Astrocyte (in vitro differentiated cells and primary cell): ENCODE measurements around the gene SLC8A3. TPM values are rescaled to one million over a fixed set of nuclear protein-coding genes. Genes with fewer than 3 reads are reported as not detected.

Experiments
- DNase-seq: peaks from one replicate; pipeline ENCODE4 v3.0.0-alpha.2; 2010; ENCODE audit warnings: low read depth
- FAIRE-seq: peaks from 2 replicates; lab custom pipeline; 2011; peaks lifted over from hg19 to GRCh38; lab: Jason Lieb, UNC
- H2AFZ ChIP-seq: 2 replicates; pipeline ENCODE4 v1.6.0; 2012; ENCODE audit warnings: low read depth, low read length, inconsistent platforms
- H3K27ac ChIP-seq: 2 replicates; pipeline ENCODE4 v1.5.1; 2011; ENCODE audit warnings: low read depth, low read length, inconsistent platforms
- H3K27me3 ChIP-seq: 2 replicates; pipeline ENCODE4 v1.6.0; 2011; ENCODE audit warnings: low read length, inconsistent platforms; ENCODE audit not compliant: insufficient read depth
- H3K36me3 ChIP-seq: 2 replicates; pipeline ENCODE4 v1.5.1; 2011; ENCODE audit warnings: low read length, inconsistent platforms; ENCODE audit not compliant: insufficient read depth
- H3K4me1 ChIP-seq: 2 replicates; pipeline ENCODE4 v1.5.1; 2011; ENCODE audit warnings: low read length, inconsistent platforms; ENCODE audit not compliant: insufficient read depth
- H3K4me2 ChIP-seq: 2 replicates; pipeline ENCODE4 v1.6.0; 2012; ENCODE audit warnings: low read length, inconsistent platforms
- H3K4me3 ChIP-seq: 2 replicates; pipeline ENCODE4 v1.5.1; 2011; ENCODE audit warnings: low read depth, mild to moderate bottlenecking, low read length, inconsistent platforms; ENCODE audit not compliant: insufficient read depth
- H3K79me2 ChIP-seq: 2 replicates; pipeline ENCODE4 v1.6.0; 2012; ENCODE audit warnings: mild to moderate bottlenecking, low read length, inconsistent platforms; ENCODE audit not compliant: insufficient read depth
- H3K9ac ChIP-seq: 2 replicates; pipeline ENCODE4 v1.6.0; 2012; ENCODE audit warnings: mild to moderate bottlenecking, low read length, inconsistent platforms
- H3K9me3 ChIP-seq: 2 replicates; pipeline ENCODE4 v1.5.1; 2012; ENCODE audit warnings: low read depth, mild to moderate bottlenecking, low read length, inconsistent platforms; ENCODE audit not compliant: insufficient read depth
- H4K20me1 ChIP-seq: 2 replicates; pipeline ENCODE4 v1.6.0; 2012; ENCODE audit warnings: low read length, inconsistent platforms; ENCODE audit not compliant: insufficient read depth
- H3K27ac Mint-ChIP-seq: one replicate; pipeline ENCODE4 v1.8.0; 2021; ENCODE audit warnings: mild to moderate bottlenecking, mixed read lengths; ENCODE audit not compliant: unreplicated experiment
- H3K27me3 Mint-ChIP-seq: one replicate; pipeline ENCODE4 v1.8.0; 2021; ENCODE audit warnings: low read depth, mixed read lengths; ENCODE audit not compliant: unreplicated experiment
- H3K36me3 Mint-ChIP-seq: one replicate; pipeline ENCODE4 v1.8.0; 2021; ENCODE audit warnings: low read depth, mixed read lengths; ENCODE audit not compliant: unreplicated experiment
- H3K4me1 Mint-ChIP-seq: one replicate; pipeline ENCODE4 v1.8.0; 2021; ENCODE audit warnings: low read depth, mixed read lengths; ENCODE audit not compliant: unreplicated experiment
- H3K4me3 Mint-ChIP-seq: one replicate; pipeline ENCODE4 v1.8.0; 2021; ENCODE audit warnings: mild to moderate bottlenecking, moderate library complexity, mixed read lengths; ENCODE audit not compliant: unreplicated experiment
- H3K9me3 Mint-ChIP-seq: one replicate; pipeline ENCODE4 v1.8.0; 2021; ENCODE audit warnings: mild to moderate bottlenecking, mixed read lengths; ENCODE audit not compliant: unreplicated experiment
- CTCF ChIP-seq: IDR thresholded peaks from 2 replicates; pipeline ENCODE4 v1.5.1; 2011; ENCODE audit warnings: low read depth, mild to moderate bottlenecking, inconsistent platforms, low read length, moderate library complexity; ENCODE audit not compliant: insufficient read depth
- EZH2 ChIP-seq: IDR thresholded peaks from 2 replicates; pipeline ENCODE4 v1.6.1; 2012; ENCODE audit warnings: mild to moderate bottlenecking, low read length, inconsistent platforms; ENCODE audit not compliant: insufficient read depth
- total RNA-seq: library from RNA; stranded (reverse); gene quantifications from 2 replicates; pipeline ENCODE4 v1.2.1, GENCODE V29; 2021

SLC8A3 gene
- total RNA-seq, 1 donor from 2014 or later = 0.45 TPM

DNA sequence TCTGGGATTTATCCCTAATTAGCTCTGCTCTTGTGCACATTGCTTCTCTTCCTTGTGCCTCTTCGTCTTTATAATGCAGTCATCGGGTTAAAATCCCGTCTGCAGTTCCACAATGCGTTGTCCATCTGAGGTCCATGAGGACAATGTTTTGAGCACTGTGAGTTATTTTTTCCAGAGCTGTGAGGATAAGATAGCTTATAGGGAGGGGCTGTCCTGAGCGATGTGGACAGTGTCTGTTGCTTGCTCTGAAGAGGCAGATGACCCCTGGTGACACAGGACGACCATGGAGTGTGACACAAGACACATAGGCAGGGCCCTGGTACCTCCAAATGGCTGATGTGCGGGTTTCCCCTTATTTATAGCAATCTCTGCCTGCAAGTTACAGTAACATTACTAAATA lies 177.0 kb downstream of the SLC8A3 start:
- TF ChIP-seq CTCF (no peak), EZH2 (no peak)
- no peaks in the 10 kb centered on the region for H3K79me2 ChIP-seq
- Mint-ChIP-seq H3K4me3 (no peak overlapping the region), H3K27ac (no peak overlapping the region), H3K9me3 (peaks cover 3% of the 10 kb centered on the region), H3K4me1 (no peaks in the 10 kb centered on the region), H3K36me3 (peaks cover 2% of the 10 kb centered on the region), H3K27me3 (peaks cover 8% of the 10 kb centered on the region)
- H3K27ac ChIP-seq = no peak overlapping the region
- no peaks in the 10 kb centered on the region for H3K36me3 ChIP-seq
- H2AFZ ChIP-seq = no peak overlapping the region
- no peaks in the 10 kb centered on the region for H3K9me3 ChIP-seq
- DNase-seq (no peak), FAIRE-seq (no peak)
- H3K4me1 ChIP-seq = no peaks in the 10 kb centered on the region
- no peak overlapping the region for H3K4me3 ChIP-seq
- H4K20me1 ChIP-seq = no peaks in the 10 kb centered on the region
- H3K27me3 ChIP-seq = no peaks in the 10 kb centered on the region
- no peak overlapping the region for H3K4me2 ChIP-seq
- H3K9ac ChIP-seq = no peak overlapping the region

- DNase-seq (no peak), FAIRE-seq (no peak)
- H3K9ac ChIP-seq = no peak overlapping the region
- no peaks in the 10 kb centered on the region for H3K9me3 ChIP-seq
- TF ChIP-seq EZH2 = no peak
- no peak for TF ChIP-seq CTCF
- peaks cover 9% of the 10 kb centered on the region for H3K27me3 Mint-ChIP-seq
- no peak overlapping the region for H2AFZ ChIP-seq
- no peak overlapping the region for H3K27ac Mint-ChIP-seq
- no peaks in the 10 kb centered on the region for H3K4me1 ChIP-seq
- no peaks in the 10 kb centered on the region for H3K36me3 ChIP-seq
- peaks cover 3% of the 10 kb centered on the region for H3K9me3 Mint-ChIP-seq
- no peak overlapping the region for H3K4me3 Mint-ChIP-seq
- no peaks in the 10 kb centered on the region for H3K79me2 ChIP-seq
- H3K4me1 Mint-ChIP-seq = no peaks in the 10 kb centered on the region
- peaks cover 2% of the 10 kb centered on the region for H3K36me3 Mint-ChIP-seq
- H3K4me3 ChIP-seq = no peak overlapping the region
- no peak overlapping the region for H3K4me2 ChIP-seq
- no peaks in the 10 kb centered on the region for H4K20me1 ChIP-seq
- no peak overlapping the region for H3K27ac ChIP-seq
- no peaks in the 10 kb centered on the region for H3K27me3 ChIP-seq
Observed at GRCh38 chr14:70011098-70011497, 177.7 kb downstream of the SLC8A3 start.

GRCh38 chr14:70009961-70010360 lies 178.8 kb downstream of the SLC8A3 start:
- DNase-seq (no peak), FAIRE-seq (no peak)
- Histone ChIP-seq H3K27ac (no peak overlapping the region), H3K9me3 (no peaks in the 10 kb centered on the region), H3K36me3 (no peaks in the 10 kb centered on the region), H3K27me3 (no peaks in the 10 kb centered on the region), H3K9ac (no peak overlapping the region), H3K4me3 (no peak overlapping the region), H3K79me2 (no peaks in the 10 kb centered on the region), H3K4me2 (no peak overlapping the region), H4K20me1 (no peaks in the 10 kb centered on the region), H2AFZ (no peak overlapping the region), H3K4me1 (no peaks in the 10 kb centered on the region)
- Mint-ChIP-seq H3K27me3 (peaks cover 10% of the 10 kb centered on the region), H3K36me3 (peaks cover 2% of the 10 kb centered on the region), H3K9me3 (peaks cover 3% of the 10 kb centered on the region), H3K27ac (no peak overlapping the region), H3K4me3 (no peak overlapping the region), H3K4me1 (no peaks in the 10 kb centered on the region)
- no peak for TF ChIP-seq EZH2
- TF ChIP-seq CTCF = no peak
